NCI-H146 treated with DMSO at 0.1 percent for 48 hours (cell line): Measurements from ENCODE around the gene VIM.

Experiments
- DNase-seq: peaks from one replicate; lab custom pipeline; 2025; ENCODE audit not compliant: unreplicated experiment; lab: John Stamatoyannopoulos, UW

VIM gene

DNA sequence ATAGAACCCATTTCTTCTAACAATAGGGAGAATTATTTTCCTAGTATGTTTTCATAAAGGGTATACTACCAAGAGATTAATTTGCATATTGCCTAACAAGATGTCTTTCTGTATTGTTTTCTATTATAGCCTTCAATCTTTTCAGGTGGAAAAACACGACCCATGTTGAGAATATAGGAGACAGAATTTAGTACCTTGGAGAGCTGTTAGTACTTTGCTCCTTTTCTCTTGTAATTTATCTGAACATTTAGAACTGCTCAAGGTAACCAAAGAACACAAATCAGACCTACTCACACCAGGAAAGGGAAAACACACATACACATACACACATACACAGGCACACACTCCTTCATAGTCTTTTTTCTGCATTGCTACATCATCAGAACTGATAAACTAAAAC lies 18.7 kb upstream of the VIM start:
- DNase-seq: no peak

DNA sequence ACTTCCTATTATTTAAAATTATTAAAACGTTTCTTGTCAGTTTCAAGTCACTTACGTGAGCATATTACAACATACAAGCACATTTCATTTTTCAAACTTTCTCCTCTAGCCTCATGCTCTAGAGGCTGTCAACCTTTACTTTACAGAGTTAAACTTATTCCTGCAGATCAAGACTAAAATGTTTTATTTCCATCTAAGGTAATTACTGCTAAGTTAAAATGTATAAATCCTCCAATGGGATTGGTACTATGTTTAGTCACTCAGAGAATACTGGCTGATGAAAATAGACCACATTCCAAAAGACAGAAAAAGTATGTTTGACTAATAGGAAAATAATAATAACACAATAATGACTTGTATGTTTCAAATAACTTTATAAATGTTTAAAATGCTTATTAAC lies 18.2 kb upstream of the VIM start:
- no peak for DNase-seq

GRCh38 chr10:17210361-17210760 lies 17.7 kb upstream of the VIM start:
- no peak for DNase-seq

GRCh38 chr10:17212802-17213221 lies 15.2 kb upstream of the VIM start:
- no peak for DNase-seq

- no peak for DNase-seq
Observed at GRCh38 chr10:17213646-17214349, 14.2 kb upstream of the VIM start.

DNA sequence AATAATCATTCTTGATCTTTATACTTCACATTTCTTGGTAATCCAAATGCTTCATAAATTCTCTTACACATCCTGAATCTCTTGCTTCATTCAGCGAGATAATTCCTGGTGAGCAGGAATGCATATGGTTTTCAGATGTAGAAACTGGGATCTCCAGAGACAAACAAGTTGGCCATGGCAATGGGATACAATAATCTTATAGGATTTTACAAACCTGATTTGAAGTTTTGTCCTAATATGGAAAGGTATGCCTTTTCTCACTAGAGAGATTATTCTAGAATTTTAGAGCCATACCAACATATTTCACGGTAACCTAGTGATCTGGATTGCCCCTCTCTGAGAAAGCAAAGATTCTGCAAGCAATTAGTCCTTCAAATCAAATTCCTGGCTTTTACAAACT lies 13.5 kb upstream of the VIM start:
- no peak for DNase-seq

DNA sequence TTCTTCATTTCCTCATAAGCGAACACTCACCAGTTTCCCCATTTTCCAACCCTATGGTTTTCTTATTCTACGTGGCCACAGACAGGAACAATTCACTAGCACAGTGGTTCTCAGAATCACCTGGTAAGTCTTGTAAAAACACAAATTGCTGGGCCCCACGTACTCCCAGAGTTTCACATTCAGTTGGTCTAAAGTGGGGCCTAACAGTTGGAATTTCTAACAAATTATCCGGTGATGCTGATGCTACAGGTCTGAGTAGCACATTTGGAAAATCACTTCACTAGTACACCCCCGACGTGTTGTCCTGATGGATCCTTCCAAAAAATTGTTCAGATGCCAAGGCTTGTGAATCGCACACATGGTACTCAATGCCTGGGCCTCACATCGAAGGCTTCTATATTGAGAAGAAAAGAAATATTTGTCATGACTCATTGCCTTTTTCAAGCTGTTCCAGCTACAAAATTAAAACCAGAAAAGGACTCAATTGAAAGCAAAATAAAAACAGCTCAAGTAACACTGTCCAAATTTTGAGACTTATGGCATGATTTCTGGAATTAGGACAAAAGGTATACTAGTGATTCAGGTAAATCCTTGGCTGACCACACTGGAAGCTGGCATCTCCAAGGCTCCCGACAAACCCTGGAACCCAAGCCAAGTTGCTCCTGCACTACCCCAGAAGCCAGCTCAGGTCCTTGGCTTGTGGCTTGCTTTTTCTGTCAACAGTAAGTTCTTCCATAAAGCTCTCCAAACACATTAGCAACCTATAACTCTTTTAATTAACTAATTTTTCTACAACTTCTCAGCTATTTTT lies 12.9 kb upstream of the VIM start:
- no peak for DNase-seq

- no peak for DNase-seq
Observed at GRCh38 chr10:17215782-17216122, 12.3 kb upstream of the VIM start.

DNA sequence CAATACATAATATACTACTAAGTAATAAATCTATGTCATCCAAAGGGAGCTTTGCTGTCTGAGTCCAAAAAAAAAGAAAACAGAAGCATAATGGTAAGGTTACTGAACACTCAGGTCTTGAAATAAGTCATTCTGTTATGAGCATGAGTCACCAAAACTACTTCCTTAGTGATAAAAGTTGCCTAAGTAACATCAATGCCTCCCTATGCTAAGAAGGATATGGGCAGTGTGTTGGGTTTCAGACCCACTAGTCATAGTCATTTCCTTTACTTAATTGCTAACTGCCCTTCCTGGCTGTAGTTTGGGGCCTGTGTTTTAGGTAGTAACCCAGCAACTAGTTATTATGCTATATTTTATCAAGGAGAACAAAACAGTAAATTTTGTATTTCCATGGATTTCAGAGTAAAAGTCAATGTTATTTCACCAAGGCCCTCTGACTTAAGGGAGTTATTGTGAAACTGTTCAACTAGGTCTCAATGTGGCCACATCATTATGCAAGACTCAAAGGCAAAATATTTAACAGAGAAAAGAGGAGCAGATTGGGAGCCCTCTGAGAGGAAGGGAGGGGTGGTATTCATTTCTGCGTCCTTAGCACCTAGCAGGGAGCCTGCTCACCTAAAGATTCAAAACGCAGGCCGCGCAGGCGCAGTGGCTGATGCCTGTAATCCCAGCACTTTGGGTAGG lies 11.7 kb upstream of the VIM start:
- DNase-seq: no peak

DNA sequence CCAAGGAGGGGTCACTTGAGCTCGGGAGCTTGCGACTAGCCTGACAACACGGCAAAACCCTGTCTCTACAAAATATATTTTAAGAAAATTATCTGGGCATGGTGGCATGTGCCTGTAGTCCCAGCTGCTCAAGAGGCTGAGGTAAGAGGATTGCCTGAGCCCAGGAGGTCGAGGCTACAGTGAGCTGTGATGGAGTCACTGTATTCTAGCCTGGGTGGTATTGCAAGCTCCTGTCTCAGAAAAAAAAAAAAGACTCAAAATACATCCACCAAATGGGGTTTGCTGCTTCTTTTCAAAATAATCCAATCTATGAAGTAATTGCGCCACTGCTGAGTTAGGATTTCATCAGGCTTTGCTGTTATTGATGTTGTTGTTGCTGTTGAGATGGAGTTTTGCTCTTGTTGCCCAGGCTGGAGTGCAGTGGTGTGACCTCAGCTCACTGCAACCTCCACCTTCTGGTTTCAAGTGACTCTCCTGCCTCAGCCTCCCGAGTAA lies 11.1 kb upstream of the VIM start:
- no peak for DNase-seq

- DNase-seq: no peak
Observed at GRCh38 chr10:17217631-17218232, 10.3 kb upstream of the VIM start.

- DNase-seq: no peak
Observed at GRCh38 chr10:17219024-17219423, 9.0 kb upstream of the VIM start.

GRCh38 chr10:17220652-17221100 lies 7.4 kb upstream of the VIM start:
- no peak for DNase-seq

DNA sequence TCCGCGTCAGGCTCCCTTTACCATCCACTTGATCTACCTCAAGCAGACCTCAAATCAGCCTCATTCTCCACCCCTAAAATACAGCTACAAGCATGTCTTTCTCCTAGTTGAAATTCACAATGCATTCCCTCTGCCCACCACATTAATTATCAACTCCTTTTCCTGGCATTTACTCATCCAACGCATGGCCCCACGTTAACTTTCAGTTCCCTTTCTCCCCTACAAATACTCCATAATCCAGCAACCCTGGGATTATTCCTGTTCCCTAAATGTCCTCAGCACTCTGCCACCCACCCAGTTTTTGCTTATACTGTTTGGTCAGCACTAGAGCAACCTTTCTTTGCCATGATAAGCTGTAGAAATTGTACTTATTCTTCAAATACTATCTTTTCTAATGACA lies 5.7 kb upstream of the VIM start:
- no peak for DNase-seq

- DNase-seq: no peak
Observed at GRCh38 chr10:17225808-17226207, 2.2 kb upstream of the VIM start.

- no peak for DNase-seq
Observed at GRCh38 chr10:17226891-17227303, 1.1 kb upstream of the VIM start.

GRCh38 chr10:17227367-17228090 lies 512 bp upstream of the VIM start:
- no peak for DNase-seq

GRCh38 chr10:17229016-17229716 lies 1.1 kb downstream of the VIM start:
- no peak for DNase-seq

GRCh38 chr10:17229717-17229966 lies 1.6 kb downstream of the VIM start:
- no peak for DNase-seq

GRCh38 chr10:17229967-17230682 lies 2.1 kb downstream of the VIM start:
- DNase-seq: peak; percentile 61
